DOHH2 (cell line): Measurements from ENCODE around the gene CLIP3.

Experiments
- H3F3A ChIP-seq: fragments of 200-600 bp; sonication (generic), shearing (Covaris generic); 2 replicates; pipeline ENCODE4 v1.6.0; 2016; ENCODE audit warnings: antibody characterized with exemption, mild to moderate bottlenecking; ENCODE audit not compliant: control insufficient read depth, insufficient read depth
- H3K27ac ChIP-seq: fragments of 200-600 bp; sonication (generic); 2 replicates; pipeline ENCODE4 v1.5.1; 2014; ENCODE audit warnings: low read depth, mild to moderate bottlenecking, low read length, moderate library complexity
- H3K27me3 ChIP-seq: fragments of 200-600 bp; sonication (generic); 2 replicates; pipeline ENCODE4 v1.6.1; 2014; ENCODE audit warnings: mild to moderate bottlenecking, low read length, mixed read lengths; ENCODE audit not compliant: control insufficient read depth
- H3K36me3 ChIP-seq: fragments of 200-600 bp; sonication (generic); 2 replicates; pipeline ENCODE4 v1.6.1; 2014; ENCODE audit warnings: mild to moderate bottlenecking, low read length, moderate library complexity, mixed read lengths; ENCODE audit not compliant: control insufficient read depth
- H3K4me1 ChIP-seq: fragments of 200-600 bp; sonication (generic); 2 replicates; pipeline ENCODE4 v1.6.1; 2014; ENCODE audit warnings: mild to moderate bottlenecking, low read length, mixed read lengths; ENCODE audit not compliant: control insufficient read depth
- H3K4me2 ChIP-seq: fragments of 200-600 bp; sonication (generic); 2 replicates; pipeline ENCODE4 v1.6.0; 2014; ENCODE audit warnings: mild to moderate bottlenecking, low read length, moderate library complexity
- H3K4me3 ChIP-seq: fragments of 200-600 bp; sonication (generic); 2 replicates; pipeline ENCODE4 v1.5.1; 2014; ENCODE audit warnings: mild to moderate bottlenecking, low read length, mixed read lengths
- H3K79me2 ChIP-seq: fragments of 200-600 bp; sonication (generic); 2 replicates; pipeline ENCODE4 v1.6.1; 2014; ENCODE audit warnings: mild to moderate bottlenecking, low read length, mixed read lengths; ENCODE audit not compliant: control insufficient read depth
- H3K9me2 ChIP-seq: fragments of 200-600 bp; sonication (generic); replicated peaks from 2 replicates; pipeline ENCODE4 v1.6.1; 2014; ENCODE audit warnings: mild to moderate bottlenecking, low read length, mixed read lengths; ENCODE audit not compliant: control insufficient read depth
- H3K9me3 ChIP-seq: fragments of 200-600 bp; sonication (generic); 2 replicates; pipeline ENCODE4 v1.6.1; 2014; ENCODE audit warnings: antibody characterized with exemption, low read length, mixed read lengths; ENCODE audit not compliant: control insufficient read depth, insufficient read depth
- H4K20me1 ChIP-seq: fragments of 200-600 bp; sonication (generic); 2 replicates; pipeline ENCODE4 v1.6.0; 2014; ENCODE audit warnings: low read depth, mild to moderate bottlenecking, antibody characterized with exemption, low read length, moderate library complexity; ENCODE audit not compliant: control insufficient read depth, insufficient read depth
- EZH2phosphoT487 ChIP-seq: fragments of 200-600 bp; sonication (generic); IDR thresholded peaks from 2 replicates; pipeline ENCODE4 v1.6.1; 2017; ENCODE audit warnings: borderline replicate concordance, mild to moderate bottlenecking, antibody characterized with exemption, low read length, moderate library complexity, mixed read lengths
- TF ChIP-seq, protein P1 (sequence below): fragments of 200-600 bp; sonication (generic); IDR thresholded peaks from one replicate; pipeline ENCODE4 v1.5.1; 2014; ENCODE audit warnings: antibody characterized with exemption, mild to moderate bottlenecking, low read depth, low read length; ENCODE audit not compliant: poor library complexity, severe bottlenecking

Gene CLIP3

DNA sequence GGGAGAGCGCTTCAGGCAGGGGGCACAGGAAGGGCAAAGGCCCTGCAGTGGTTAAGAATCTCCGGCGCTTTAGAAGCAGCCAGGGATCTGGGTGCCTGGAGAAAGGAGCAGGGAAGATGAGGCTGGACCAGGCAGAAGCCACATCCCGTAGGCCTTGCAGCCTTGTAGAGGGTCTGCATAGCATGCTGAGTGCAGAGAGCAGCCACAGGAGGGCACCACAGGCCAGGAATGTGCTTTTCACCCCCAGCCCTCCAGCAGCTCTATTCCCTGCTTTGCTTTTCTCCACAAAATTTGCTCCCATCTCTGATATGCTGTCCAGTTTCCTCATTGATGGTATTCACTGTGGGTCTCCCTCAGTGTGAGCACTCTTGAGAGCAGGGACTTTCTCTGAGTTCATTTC, 27.8 kb upstream of the CLIP3 start:
- Histone ChIP-seq H3K36me3 (peaks cover 82% of the 10 kb centered on the region), H3K9me3 (no peaks in the 10 kb centered on the region), H3K4me2 (no peak overlapping the region), H3K4me3 (no peak overlapping the region), H3K4me1 (peaks cover 15% of the 10 kb centered on the region), H3K79me2 (peaks cover 62% of the 10 kb centered on the region), H3F3A (no peaks in the 10 kb centered on the region), H3K9me2 (no peaks in the 10 kb centered on the region), H3K27ac (no peak overlapping the region), H3K27me3 (no peaks in the 10 kb centered on the region), H4K20me1 (peaks cover 3% of the 10 kb centered on the region)
- TF ChIP-seq, protein P1, sequence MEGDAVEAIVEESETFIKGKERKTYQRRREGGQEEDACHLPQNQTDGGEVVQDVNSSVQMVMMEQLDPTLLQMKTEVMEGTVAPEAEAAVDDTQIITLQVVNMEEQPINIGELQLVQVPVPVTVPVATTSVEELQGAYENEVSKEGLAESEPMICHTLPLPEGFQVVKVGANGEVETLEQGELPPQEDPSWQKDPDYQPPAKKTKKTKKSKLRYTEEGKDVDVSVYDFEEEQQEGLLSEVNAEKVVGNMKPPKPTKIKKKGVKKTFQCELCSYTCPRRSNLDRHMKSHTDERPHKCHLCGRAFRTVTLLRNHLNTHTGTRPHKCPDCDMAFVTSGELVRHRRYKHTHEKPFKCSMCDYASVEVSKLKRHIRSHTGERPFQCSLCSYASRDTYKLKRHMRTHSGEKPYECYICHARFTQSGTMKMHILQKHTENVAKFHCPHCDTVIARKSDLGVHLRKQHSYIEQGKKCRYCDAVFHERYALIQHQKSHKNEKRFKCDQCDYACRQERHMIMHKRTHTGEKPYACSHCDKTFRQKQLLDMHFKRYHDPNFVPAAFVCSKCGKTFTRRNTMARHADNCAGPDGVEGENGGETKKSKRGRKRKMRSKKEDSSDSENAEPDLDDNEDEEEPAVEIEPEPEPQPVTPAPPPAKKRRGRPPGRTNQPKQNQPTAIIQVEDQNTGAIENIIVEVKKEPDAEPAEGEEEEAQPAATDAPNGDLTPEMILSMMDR = peak; percentile 52
- TF ChIP-seq EZH2phosphoT487 = no peak

DNA sequence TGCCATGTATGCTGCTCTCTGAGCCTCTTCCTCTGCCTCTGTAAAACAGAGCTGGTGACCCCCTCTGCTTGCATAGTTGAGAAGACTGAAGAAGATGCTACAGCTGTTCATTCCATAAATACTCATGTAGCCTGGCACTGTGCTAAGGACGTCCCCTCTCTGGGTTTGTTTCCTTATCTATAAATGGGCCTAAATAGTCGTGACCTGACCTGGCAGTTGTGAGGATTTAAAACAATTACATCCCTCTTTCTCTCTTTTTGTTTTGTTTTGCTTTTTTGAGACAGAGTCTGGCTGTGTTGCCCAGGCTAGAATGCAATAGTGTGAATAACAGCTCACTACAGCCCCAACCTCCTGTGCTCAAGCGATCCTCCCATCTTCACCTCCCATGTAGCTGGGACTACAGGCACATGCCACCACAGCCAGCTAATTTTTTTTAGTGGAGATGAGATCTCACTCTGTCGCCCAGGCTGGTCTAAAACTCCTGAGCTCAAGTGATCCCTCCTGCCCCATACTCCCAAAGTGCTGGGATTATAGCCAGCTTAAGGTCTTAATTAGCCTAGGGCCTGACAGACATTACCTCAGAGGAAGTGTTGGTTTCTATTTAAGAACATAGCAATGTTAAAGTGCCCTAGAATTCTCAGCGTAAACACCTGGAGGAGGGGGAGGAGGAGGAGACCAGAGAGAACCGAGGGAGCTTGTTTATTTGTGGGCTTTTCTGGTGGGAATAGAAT, 26.7 kb upstream of the CLIP3 start:
- peaks cover 4% of the 10 kb centered on the region for H4K20me1 ChIP-seq
- H3K4me1 ChIP-seq = peaks cover 15% of the 10 kb centered on the region
- no peak overlapping the region for H3K27ac ChIP-seq
- H3K9me3 ChIP-seq = no peaks in the 10 kb centered on the region
- no peaks in the 10 kb centered on the region for H3F3A ChIP-seq
- H3K36me3 ChIP-seq = peaks cover 77% of the 10 kb centered on the region
- TF ChIP-seq EZH2phosphoT487 = no peak
- TF ChIP-seq, protein P1 = no peak
- no peak overlapping the region for H3K4me2 ChIP-seq
- no peak overlapping the region for H3K4me3 ChIP-seq
- no peaks in the 10 kb centered on the region for H3K27me3 ChIP-seq
- no peaks in the 10 kb centered on the region for H3K9me2 ChIP-seq
- peaks cover 68% of the 10 kb centered on the region for H3K79me2 ChIP-seq

DNA sequence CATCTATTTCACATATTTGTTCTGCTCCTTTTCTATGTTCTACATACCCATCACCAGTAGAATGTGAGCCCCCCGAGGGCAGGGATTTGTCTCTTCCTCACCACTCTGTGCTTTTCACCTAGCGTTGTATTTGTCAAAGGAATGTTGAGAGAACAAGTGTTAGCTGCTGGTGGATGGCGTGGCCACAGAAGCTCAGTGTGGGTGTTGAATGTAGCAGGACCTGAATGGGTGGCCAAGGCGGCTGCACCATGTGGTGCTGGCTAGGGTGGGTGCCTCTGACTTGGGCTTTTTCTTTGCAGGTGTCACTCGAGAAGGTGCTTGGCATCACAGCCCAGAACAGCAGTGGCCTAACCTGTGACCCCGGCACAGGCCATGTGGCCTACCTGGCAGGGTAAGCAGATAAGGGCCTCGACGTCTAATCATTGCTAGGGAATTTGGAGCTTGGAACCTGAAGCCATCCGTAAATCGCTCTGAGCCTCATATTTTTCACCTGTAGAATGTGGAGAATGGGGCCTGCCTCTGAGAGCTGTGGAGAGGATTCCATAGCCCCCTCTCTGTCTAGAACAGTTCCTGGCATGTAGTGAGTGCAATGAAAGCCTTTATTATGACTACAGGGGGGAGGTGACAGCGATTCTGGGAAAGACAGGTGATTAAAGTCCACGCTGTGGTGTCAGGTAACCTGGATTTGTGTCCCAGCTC, 26.0 kb upstream of the CLIP3 start:
- Histone ChIP-seq H3K9me2 (no peaks in the 10 kb centered on the region), H3K79me2 (peaks cover 67% of the 10 kb centered on the region), H3K27me3 (no peaks in the 10 kb centered on the region), H3K4me3 (no peak overlapping the region), H3K27ac (no peak overlapping the region), H3K4me2 (no peak overlapping the region), H4K20me1 (peaks cover 4% of the 10 kb centered on the region), H3K9me3 (no peaks in the 10 kb centered on the region), H3F3A (no peaks in the 10 kb centered on the region), H3K36me3 (peaks cover 72% of the 10 kb centered on the region), H3K4me1 (peaks cover 15% of the 10 kb centered on the region)
- TF ChIP-seq EZH2phosphoT487 = no peak
- TF ChIP-seq, protein P1 = no peak
